Measurements from ENCODE around the gene TAF5L. TPM values are rescaled to one million over a fixed set of nuclear protein-coding genes. Genes with fewer than 3 reads are reported as not detected.

Gene TAF5L
- total and polyA plus RNA-seq, 10 of the 15 experiments (the other 5 are each of a cell fraction or from before 2014, with no cell fraction given): 1.1 to 26.2 (median 19.1) TPM

DNA sequence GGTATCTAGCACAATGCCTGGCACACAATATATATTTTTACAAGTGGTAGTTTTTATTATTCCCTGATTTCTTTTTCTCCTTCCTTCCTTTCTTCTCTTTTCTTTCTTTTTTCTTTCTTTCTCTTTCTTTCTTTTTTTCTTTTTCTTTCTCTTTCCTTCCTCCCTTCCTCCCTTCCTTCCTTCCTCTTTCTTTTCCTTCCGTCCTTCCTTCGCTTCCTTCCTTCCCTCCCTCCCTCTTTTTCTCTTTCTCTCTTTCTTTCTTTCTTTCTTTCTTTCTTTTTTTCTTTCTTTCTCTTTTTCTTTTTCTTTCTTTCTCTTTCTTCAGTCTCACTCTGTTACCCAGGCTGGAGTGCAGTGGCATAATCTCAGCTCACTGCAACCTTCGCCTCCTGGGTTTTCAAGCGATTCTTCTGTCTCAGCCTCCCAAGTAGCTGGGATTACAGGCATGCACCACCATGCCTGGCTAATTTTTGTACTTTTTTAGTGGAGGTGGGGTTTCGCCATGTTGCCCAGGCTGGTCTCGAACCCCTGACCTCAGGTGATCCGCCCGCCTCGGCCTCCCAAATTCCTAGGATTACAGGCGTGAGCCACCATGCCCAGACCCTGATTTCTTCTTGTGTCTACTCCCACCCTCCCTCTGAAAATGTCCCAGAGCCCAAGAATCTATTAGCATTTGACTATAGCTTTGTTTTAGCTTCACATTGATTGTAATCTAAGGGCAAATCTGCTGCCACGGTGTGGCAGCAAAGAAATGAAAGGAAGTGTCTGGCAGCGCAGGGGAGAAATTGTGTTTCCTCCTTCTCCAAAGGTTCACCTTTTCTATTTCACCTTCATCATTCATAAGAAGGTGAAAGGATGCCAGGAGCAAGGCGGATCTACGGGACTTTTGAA is 47.5 kb downstream of the TAF5L start (continued):
- no peak for TF ChIP-seq USF1 (IDR thresholded peaks at IDR 0.05; ENCODE audit: borderline replicate concordance, extremely low read length, insufficient read depth, low read depth, low read length)
- TF ChIP-seq RB1 (IDR thresholded peaks at IDR 0.05; ENCODE audit: borderline replicate concordance): no peak
- no peak for TF ChIP-seq TCF12 (IDR thresholded peaks at IDR 0.05; ENCODE audit: low read depth, low read length)
- TF ChIP-seq TBL1XR1 (IDR thresholded peaks at IDR 0.05; ENCODE audit: low read depth, low read length): no peak
- no peak for TF ChIP-seq CBX5 (IDR thresholded peaks at IDR 0.05; ENCODE audit: low read depth)
- TF ChIP-seq ZNF217 (IDR thresholded peaks at IDR 0.05): no peak
- TF ChIP-seq, protein P1, sequence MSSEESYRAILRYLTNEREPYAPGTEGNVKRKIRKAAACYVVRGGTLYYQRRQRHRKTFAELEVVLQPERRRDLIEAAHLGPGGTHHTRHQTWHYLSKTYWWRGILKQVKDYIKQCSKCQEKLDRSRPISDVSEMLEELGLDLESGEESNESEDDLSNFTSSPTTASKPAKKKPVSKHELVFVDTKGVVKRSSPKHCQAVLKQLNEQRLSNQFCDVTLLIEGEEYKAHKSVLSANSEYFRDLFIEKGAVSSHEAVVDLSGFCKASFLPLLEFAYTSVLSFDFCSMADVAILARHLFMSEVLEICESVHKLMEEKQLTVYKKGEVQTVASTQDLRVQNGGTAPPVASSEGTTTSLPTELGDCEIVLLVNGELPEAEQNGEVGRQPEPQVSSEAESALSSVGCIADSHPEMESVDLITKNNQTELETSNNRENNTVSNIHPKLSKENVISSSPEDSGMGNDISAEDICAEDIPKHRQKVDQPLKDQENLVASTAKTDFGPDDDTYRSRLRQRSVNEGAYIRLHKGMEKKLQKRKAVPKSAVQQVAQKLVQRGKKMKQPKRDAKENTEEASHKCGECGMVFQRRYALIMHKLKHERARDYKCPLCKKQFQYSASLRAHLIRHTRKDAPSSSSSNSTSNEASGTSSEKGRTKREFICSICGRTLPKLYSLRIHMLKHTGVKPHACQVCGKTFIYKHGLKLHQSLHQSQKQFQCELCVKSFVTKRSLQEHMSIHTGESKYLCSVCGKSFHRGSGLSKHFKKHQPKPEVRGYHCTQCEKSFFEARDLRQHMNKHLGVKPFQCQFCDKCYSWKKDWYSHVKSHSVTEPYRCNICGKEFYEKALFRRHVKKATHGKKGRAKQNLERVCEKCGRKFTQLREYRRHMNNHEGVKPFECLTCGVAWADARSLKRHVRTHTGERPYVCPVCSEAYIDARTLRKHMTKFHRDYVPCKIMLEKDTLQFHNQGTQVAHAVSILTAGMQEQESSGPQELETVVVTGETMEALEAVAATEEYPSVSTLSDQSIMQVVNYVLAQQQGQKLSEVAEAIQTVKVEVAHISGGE (CRISPR knock-in tag; IDR thresholded peaks at IDR 0.05): no peak
- TF ChIP-seq BCL11A (IDR thresholded peaks at IDR 0.05; ENCODE audit: low read depth, low read length): no peak
- 0 out of 6 replicates have a peak, but pooled peaks of 2 of the 3 experiments have one; percentile 9 to 16 for TF ChIP-seq CTCF (IDR thresholded peaks at IDR 0.05 in 2 of 3, conservative IDR thresholded peaks at IDR 0.05 in 1 of 3; ENCODE audit: control insufficient read depth in 2 of 3, extremely low read depth in 1 of 3, insufficient read depth in 1 of 3, low read depth in 3 of 3, low read length in 3 of 3)
- TF ChIP-seq, protein P2, sequence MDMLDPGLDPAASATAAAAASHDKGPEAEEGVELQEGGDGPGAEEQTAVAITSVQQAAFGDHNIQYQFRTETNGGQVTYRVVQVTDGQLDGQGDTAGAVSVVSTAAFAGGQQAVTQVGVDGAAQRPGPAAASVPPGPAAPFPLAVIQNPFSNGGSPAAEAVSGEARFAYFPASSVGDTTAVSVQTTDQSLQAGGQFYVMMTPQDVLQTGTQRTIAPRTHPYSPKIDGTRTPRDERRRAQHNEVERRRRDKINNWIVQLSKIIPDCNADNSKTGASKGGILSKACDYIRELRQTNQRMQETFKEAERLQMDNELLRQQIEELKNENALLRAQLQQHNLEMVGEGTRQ (IDR thresholded peaks at IDR 0.05; ENCODE audit: borderline replicate concordance, low read depth, low read length): no peak
- TF ChIP-seq RAD21 (IDR thresholded peaks at IDR 0.05; ENCODE audit: insufficient read depth, low read depth, low read length): 0 out of 2 replicates have a peak, but pooled peaks have one; percentile 6
- TF ChIP-seq, protein P3, sequence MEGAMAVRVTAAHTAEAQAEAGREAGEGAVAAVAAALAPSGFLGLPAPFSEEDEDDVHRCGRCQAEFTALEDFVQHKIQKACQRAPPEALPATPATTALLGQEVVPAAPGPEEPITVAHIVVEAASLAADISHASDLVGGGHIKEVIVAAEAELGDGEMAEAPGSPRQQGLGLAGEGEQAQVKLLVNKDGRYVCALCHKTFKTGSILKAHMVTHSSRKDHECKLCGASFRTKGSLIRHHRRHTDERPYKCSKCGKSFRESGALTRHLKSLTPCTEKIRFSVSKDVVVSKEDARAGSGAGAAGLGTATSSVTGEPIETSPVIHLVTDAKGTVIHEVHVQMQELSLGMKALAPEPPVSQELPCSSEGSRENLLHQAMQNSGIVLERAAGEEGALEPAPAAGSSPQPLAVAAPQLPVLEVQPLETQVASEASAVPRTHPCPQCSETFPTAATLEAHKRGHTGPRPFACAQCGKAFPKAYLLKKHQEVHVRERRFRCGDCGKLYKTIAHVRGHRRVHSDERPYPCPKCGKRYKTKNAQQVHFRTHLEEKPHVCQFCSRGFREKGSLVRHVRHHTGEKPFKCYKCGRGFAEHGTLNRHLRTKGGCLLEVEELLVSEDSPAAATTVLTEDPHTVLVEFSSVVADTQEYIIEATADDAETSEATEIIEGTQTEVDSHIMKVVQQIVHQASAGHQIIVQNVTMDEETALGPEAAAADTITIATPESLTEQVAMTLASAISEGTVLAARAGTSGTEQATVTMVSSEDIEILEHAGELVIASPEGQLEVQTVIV (IDR thresholded peaks at IDR 0.05; ENCODE audit: borderline replicate concordance, partially characterized antibody): no peak
- TF ChIP-seq POLR2AphosphoS5 (IDR thresholded peaks at IDR 0.05; ENCODE audit: low read length): no peak
- no peak for TF ChIP-seq CEBPB (IDR thresholded peaks at IDR 0.05; ENCODE audit: borderline replicate concordance in 1 of 2, low read depth in 2 of 2, low read length in 2 of 2)
- TF ChIP-seq PAX8 (IDR thresholded peaks at IDR 0.05): no peak
- TF ChIP-seq KLF5 (IDR thresholded peaks at IDR 0.05; ENCODE audit: partially characterized antibody): no peak
- TF ChIP-seq TCF3 (IDR thresholded peaks at IDR 0.05; ENCODE audit: borderline replicate concordance, insufficient read depth, low read depth, low read length): no peak
- TF ChIP-seq FOS (IDR thresholded peaks at IDR 0.05; ENCODE audit: borderline replicate concordance, extremely low read depth, insufficient read length): no peak
- TF ChIP-seq EED (IDR thresholded peaks at IDR 0.05; ENCODE audit: low read depth): no peak

Data from GM12878 (cell line).